GM12864 (cell line): ENCODE data around the gene NT5DC2.

Experiments used
- DNase-seq: peaks from one replicate; pipeline ENCODE4 v3.0.0-alpha.2; 2011; ENCODE audit warnings: low read depth
- H3K4me3 ChIP-seq: 2 replicates; pipeline ENCODE4 v1.5.1; 2011; ENCODE audit warnings: mild to moderate bottlenecking, low read depth, low read length, control low read depth
- TF ChIP-seq, protein P1 (sequence below): IDR thresholded peaks from 2 replicates; pipeline ENCODE4 v1.5.1; 2011; ENCODE audit warnings: low read depth, mild to moderate bottlenecking, moderate library complexity, low read length, control low read depth, inconsistent platforms; ENCODE audit errors: missing control alignments

The NT5DC2 gene

DNA sequence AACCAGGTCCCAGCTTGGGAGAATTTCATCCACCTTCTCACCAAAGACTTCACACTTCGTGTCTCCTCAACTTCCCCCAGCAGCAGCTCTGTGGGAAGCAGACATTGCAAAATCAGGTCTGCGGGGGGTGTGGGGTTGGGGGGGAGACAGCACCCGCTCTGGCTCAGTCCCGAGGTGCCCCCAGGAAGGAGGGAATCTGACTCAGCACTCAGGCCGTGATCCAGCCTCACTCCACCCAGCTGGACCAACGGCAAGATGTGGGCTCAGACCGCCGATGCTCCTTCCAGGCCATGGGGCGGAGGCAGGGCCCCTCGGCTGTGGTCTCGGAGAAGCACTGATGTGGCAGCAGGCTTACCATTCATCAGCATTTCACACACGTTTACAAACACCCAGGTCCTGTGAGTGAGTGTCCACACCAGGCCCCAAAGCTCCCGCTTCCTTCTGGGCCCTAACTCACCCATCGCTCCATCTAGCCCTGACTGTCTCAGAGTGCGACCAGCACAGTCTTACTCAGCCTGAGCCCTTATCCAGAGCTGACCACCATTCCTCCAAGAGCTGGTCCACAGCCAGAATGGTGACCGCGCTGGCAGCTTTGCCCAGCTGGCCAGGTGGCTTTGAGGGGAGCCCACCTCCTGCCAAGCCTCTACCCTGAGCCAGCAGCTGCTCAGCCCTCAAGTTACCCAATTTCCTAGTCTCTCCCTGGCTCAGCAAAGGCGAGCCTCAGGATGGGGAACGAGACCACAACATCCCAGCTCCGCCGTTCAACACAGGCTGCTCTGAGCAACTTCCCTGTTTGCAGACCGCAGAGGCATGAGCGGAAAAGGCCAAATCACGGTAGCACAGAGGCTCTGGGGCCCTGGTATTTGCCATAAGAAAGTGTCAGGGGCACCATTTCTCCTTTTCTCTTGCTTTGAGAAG lies 35.3 kb downstream of the NT5DC2 start:
- TF ChIP-seq, protein P1, sequence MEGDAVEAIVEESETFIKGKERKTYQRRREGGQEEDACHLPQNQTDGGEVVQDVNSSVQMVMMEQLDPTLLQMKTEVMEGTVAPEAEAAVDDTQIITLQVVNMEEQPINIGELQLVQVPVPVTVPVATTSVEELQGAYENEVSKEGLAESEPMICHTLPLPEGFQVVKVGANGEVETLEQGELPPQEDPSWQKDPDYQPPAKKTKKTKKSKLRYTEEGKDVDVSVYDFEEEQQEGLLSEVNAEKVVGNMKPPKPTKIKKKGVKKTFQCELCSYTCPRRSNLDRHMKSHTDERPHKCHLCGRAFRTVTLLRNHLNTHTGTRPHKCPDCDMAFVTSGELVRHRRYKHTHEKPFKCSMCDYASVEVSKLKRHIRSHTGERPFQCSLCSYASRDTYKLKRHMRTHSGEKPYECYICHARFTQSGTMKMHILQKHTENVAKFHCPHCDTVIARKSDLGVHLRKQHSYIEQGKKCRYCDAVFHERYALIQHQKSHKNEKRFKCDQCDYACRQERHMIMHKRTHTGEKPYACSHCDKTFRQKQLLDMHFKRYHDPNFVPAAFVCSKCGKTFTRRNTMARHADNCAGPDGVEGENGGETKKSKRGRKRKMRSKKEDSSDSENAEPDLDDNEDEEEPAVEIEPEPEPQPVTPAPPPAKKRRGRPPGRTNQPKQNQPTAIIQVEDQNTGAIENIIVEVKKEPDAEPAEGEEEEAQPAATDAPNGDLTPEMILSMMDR, result no peak
- no peak for DNase-seq
- H3K4me3 ChIP-seq, result no peak overlapping the region

DNA sequence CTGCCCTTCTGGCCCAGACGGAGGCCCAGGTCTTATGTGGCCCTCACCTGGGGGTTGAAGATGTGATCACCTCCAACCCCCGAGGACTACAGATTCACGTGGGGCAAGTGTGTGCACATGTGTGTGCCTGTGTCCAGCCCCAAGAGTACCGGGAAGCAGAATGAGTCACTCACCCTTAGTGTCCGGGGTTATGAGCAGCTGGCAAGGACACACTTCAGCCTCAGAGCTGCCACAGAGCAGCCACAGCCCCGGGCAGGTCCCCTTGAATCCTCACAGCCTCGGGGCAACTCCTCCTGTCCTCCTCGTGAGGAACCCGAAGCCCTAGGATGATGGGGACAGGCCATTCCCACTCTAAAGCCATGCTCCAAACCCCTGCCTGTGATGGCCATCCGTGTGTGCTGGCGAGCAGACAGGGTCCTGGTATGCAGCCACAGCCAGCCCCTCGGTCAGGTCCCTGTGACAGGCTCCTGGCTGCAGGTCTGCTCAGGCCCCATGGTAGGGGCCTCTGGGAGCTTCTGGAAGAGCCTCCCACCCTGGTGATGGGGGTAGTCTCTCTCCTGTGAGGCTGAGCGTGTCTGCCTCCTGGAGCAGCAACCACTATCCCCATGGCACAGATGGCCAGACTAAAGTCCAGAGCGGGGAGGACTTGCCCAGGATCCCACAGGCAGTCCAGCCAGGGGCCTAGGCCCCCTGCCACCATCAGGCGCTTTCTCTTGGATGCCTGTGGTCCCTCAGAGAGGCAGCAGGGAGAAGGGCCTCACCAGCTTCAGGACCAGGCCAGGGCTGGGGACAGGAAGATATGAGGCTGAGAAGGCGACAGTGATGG lies 37.7 kb downstream of the NT5DC2 start:
- TF ChIP-seq, protein P1, result no peak
- DNase-seq, result no peak
- no peak overlapping the region for H3K4me3 ChIP-seq

DNA sequence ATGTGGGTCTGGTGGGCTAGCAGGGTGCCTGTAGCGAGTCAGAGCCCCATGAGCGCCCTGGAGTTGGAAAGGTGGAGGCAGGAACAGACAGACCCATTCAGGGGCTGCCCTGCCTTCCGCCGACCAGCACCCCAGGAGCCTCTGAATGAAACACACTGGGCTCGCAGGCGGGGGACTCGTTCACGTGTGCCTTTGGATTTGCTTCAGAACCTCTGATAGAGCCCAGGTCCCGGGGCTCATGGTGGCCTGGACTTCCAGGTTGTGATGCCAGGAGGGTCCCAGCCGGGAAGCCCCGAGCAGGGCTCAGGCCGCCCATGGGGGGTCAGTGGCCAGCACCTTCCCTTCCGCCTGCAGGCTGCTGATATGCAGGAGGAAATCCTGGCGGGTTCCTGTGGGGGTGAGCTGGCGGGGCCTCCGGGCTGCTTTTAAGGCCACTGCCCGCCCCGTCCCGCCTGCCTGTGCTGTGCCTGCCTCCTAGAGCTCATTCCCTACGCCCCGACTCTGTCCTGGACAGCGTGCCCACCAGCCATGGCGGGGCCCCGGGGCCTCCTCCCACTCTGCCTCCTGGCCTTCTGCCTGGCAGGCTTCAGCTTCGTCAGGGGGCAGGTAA lies 38.7 kb downstream of the NT5DC2 start, which contains the start of gene STAB1:
TSS of gene STAB1 (plus strand) at position 453 of the 610 bp plus-strand sequence. CDS start at position 529, 76 bp downstream.
- H3K4me3 ChIP-seq, result no peak within 1 kb of the TSS
- DNase-seq, result no peak
- TF ChIP-seq, protein P1, result no peak

DNA sequence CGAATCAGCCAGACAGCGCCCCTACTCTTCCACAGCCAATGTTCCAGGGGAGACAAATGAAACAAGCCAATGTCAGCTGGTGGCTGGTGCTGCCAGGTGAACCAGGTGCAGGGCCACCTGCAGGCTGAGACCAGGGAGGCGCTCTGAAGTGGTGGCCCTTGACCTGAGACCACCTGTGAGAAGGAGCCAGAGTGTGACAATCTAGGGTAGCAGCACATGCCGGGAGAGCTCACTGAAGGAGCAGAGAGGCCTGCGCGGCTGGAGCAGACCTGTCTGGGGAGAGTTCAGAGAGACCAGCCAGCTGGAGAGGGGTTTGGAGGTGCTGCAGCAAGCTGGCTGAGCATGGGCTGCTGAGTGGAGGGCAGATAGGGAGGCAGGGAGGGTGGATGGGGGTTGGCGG lies 39.2 kb downstream of the NT5DC2 start:
- no peak for DNase-seq
- TF ChIP-seq, protein P1, result no peak
- no peak overlapping the region for H3K4me3 ChIP-seq

DNA sequence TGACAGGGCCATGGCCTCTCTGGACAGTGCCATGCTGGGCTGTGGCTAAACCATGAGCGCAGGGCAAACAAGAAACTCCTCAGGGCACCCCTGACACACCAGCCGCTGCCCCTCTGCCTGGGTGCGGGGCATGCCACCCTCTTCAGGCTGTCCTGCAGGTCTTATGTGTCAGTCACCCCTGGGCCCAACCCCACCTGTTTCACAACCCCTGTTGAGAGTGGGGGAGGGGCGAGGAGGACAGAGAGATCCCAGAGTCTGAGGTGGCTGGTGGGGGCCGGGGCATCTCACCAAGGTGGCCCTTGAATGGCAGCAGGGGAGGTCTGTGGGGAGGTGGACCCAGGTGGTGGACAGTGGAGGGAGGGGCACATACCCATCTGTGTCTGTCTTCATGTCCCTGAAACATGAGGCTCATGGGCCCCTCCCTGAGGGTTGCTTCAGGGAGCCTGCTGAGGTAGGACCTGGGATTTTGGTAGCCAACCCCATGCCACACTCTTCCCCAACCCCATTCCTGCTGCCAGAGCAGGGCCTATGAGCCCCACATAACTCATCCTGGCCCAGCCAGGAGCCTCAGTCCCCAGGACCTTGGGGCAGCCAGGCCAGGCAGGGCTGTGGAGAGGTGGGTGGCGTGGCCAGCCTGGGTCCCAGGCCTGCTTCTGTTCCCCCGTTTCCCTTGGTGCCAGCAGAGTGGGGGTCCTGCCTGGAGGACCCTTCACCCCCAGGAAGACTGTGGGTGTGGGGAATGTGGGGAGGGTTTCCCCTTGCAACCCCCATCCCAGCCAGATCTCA lies 40.2 kb downstream of the NT5DC2 start:
- DNase-seq, result no peak
- TF ChIP-seq, protein P1, result no peak
- no peak overlapping the region for H3K4me3 ChIP-seq

DNA sequence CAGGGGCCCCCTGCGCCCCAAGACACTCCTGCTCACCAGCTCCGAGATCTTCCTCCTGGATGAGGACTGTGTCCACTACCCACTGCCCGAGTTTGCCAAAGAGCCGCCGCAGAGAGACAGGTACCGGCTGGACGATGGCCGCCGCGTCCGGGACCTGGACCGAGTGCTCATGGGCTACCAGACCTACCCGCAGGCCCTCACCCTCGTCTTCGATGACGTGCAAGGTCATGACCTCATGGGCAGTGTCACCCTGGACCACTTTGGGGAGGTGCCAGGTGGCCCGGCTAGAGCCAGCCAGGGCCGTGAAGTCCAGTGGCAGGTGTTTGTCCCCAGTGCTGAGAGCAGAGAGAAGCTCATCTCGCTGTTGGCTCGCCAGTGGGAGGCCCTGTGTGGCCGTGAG lies 41.6 kb downstream of the NT5DC2 start:
- TF ChIP-seq, protein P1, result no peak
- DNase-seq, result no peak
- H3K4me3 ChIP-seq, result no peak overlapping the region
